Gastroesophageal sphincter (tissue), 3 donors: ENCODE data around the gene PCDHGA7.
"Not testable (repeated sequence)": the region's sequence is repeated elsewhere in the genome, so short reads cannot be mapped to it uniquely, and the experiment has no call there.

Experiments
- CTCF ChIP-seq, 4 experiments: fragments of 200-600 bp in 2 of 4; fragments of 450-650 bp in 2 of 4; sonication (generic) in 1 of 4; IDR thresholded peaks; one replicate each; pipeline ENCODE4 v1.5.1; 2017 to 2019; ENCODE audit warnings: antibody characterized with exemption in 4 of 4, mild to moderate bottlenecking in 2 of 4, moderate library complexity in 2 of 4
- POLR2AphosphoS5 ChIP-seq: sonication (generic); formaldehyde crosslinking; IDR thresholded peaks from one replicate; pipeline ENCODE4 v1.6.1; 2017; ENCODE audit warnings: antibody characterized with exemption

DNA sequence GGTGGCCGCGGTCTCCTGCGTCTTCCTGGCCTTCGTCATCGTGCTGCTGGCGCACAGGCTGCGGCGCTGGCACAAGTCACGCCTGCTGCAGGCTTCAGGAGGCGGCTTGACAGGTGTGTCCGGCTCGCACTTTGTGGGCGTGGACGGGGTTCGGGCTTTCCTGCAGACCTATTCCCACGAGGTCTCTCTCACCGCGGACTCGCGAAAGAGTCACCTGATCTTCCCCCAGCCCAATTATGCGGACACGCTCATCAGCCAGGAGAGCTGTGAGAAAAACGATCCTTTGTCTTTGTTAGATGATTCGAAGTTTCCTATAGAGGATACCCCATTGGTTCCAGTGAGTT lies 32.7 kb downstream of the PCDHGA7 start:
- TF ChIP-seq POLR2AphosphoS5; CTCF (IDR thresholded peaks at IDR 0.05): not testable (repeated sequence)
